Activated effector memory CD4-positive, alpha-beta T cell treated with anti-CD3 and anti-CD28 coated beads, Interleukin-2, amount 50 U/mL, for 16 hours (primary cell): ENCODE measurements around the gene TNFRSF14.

ENCODE experiments used
- DNase-seq: peaks from one replicate; pipeline ENCODE4 v3.0.0-alpha.2; 2020

The TNFRSF14 gene

GRCh38 chr1:2604156-2604843 is 48.1 kb downstream of the TNFRSF14 start:
- DNase-seq, result no peak

GRCh38 chr1:2604844-2605508 is 48.8 kb downstream of the TNFRSF14 start:
- DNase-seq, result no peak

- DNase-seq, result no peak
These were observed 49.6 kb downstream of the TNFRSF14 start for GRCh38 chr1:2605509-2606395.

- DNase-seq, result no peak
These were observed 50.3 kb downstream of the TNFRSF14 start for GRCh38 chr1:2606396-2606880.

GRCh38 chr1:2606881-2607621 is 50.9 kb downstream of the TNFRSF14 start:
- DNase-seq, result no peak

GRCh38 chr1:2607641-2608091 is 51.5 kb downstream of the TNFRSF14 start:
- no peak for DNase-seq

GRCh38 chr1:2609319-2610035 is 53.3 kb downstream of the TNFRSF14 start:
- DNase-seq, result no peak

GRCh38 chr1:2610036-2610959 is 54.1 kb downstream of the TNFRSF14 start:
- DNase-seq, result no peak

- peak; percentile 66 for DNase-seq
These were observed 54.9 kb downstream of the TNFRSF14 start for GRCh38 chr1:2611031-2611501.

- DNase-seq, result no peak
These were observed 55.7 kb downstream of the TNFRSF14 start for GRCh38 chr1:2611621-2612437.

GRCh38 chr1:2612591-2613365 is 56.6 kb downstream of the TNFRSF14 start:
- DNase-seq, result no peak
